ENCODE data around the gene OR7G3.

The OR7G3 gene

DNA sequence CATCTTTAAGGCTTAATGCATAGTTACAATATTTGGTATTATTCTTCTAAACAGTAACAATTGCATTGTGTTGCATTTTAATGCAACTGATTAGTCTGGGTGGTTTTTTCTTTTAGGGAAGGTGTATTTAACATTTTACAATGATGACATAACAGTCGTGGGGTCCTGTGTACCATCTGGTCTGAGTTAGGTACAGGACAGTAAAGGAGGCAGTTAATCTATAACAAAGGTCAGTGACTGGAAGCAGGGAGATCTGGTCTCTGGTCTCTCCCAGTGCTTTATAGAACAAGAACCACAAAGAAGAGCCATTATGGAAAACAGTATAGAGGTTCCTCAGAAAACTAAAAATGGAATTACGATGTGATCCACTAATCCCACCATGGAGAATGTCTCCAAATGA, 16.8 kb downstream of the OR7G3 start:
- no peak overlapping the region for H3K27ac ChIP-seq (ENCODE audit: low read depth, low read length)
- no peaks in the 10 kb centered on the region for H3K4me1 ChIP-seq (ENCODE audit: control insufficient read depth, insufficient read depth, low read length)
- H3K9me3 ChIP-seq (ENCODE audit: control insufficient read depth, insufficient read depth, low read length), result peaks cover 71% of the 10 kb centered on the region

DNA sequence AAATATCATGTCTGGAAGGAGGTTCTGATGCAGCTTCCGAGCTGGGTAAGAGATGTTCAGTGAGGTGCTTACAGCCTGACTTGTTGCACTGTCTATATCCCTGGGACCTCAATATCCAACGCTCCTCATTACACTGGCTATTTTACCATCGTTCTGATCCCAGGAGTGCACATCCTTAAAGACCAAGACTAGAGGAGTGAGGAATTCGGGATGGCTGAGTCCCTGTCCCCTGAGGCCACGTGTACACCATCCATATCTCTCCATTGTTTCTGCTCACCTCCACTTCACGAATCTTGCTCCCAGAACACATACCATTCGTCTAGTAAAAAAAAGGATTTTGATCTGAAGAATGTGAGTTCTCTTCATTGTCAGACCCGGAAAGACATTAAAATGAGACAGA, 19.4 kb downstream of the OR7G3 start, which contains the start of gene OR7G2:
Gene OR7G2 (minus strand): TSS at position 101 of the 400 bp plus-strand sequence. CDS start 4,232 bp downstream, outside the sequence.
- no peaks in the 10 kb centered on the region for H3K4me1 ChIP-seq (ENCODE audit: control insufficient read depth, insufficient read depth, low read length)
- H3K27ac ChIP-seq (ENCODE audit: low read depth, low read length), result no peak within 1 kb of the TSS
- no peak within 1 kb of the TSS; the same call in 1 of the 2 replicates for H3K4me3 ChIP-seq (ENCODE audit: low read depth, low read length)
- peaks cover 76% of the 10 kb centered on the region for H3K9me3 ChIP-seq (ENCODE audit: control insufficient read depth, insufficient read depth, low read length)
- H3K27me3 ChIP-seq (ENCODE audit: control insufficient read depth, insufficient read depth, low read length), result no peaks in the 10 kb centered on the region
- H3K36me3 ChIP-seq (ENCODE audit: control insufficient read depth, insufficient read depth, low read length), result no peaks in the 10 kb centered on the region
- no peak within 1 kb of the TSS for H3K9ac ChIP-seq (ENCODE audit: low read depth, low read length)

More for the DNA sequence above, 16.8 kb downstream of the OR7G3 start:
- Histone ChIP-seq H3K9ac (ENCODE audit: low read depth, low read length) (no peak overlapping the region), H3K4me3 (ENCODE audit: low read depth, low read length) (no peak overlapping the region), H3K27me3 (ENCODE audit: control insufficient read depth, insufficient read depth, low read length) (no peaks in the 10 kb centered on the region), H3K36me3 (ENCODE audit: control insufficient read depth, insufficient read depth, low read length) (no peaks in the 10 kb centered on the region)

DNA sequence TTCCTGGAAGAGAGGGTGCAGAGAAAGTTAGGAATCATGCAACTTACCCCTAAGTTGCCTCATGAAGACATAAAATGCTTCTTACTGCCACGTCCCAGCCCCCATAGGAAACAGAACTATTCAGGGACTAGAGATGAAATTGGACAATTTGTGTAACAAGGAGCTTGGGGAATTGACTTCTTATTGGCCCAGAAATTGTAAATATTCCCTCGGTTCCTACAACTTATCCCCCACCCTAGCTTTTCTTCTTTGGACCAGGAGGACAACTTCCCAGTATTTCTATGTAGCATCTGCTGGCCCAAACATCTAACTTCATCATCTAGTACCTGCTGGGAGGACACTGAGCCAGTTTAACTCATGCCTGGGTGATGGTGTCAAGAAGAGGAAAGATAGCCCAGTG, 40.0 kb downstream of the OR7G3 start, which contains the start of gene OR1M1:
Gene OR1M1 (plus strand): TSS at position 301 of the 400 bp plus-strand sequence. CDS start 6,184 bp downstream, outside the sequence.
- Histone ChIP-seq H3K9me3 (ENCODE audit: control insufficient read depth, insufficient read depth, low read length) (peaks cover 39% of the 10 kb centered on the region), H3K9ac (ENCODE audit: low read depth, low read length) (no peak within 1 kb of the TSS), H3K4me1 (ENCODE audit: control insufficient read depth, insufficient read depth, low read length) (no peaks in the 10 kb centered on the region), H3K36me3 (ENCODE audit: control insufficient read depth, insufficient read depth, low read length) (no peaks in the 10 kb centered on the region), H3K27ac (ENCODE audit: low read depth, low read length) (no peak within 1 kb of the TSS), H3K4me3 (ENCODE audit: low read depth, low read length) (no peak within 1 kb of the TSS), H3K27me3 (ENCODE audit: control insufficient read depth, insufficient read depth, low read length) (no peaks in the 10 kb centered on the region)

DNA sequence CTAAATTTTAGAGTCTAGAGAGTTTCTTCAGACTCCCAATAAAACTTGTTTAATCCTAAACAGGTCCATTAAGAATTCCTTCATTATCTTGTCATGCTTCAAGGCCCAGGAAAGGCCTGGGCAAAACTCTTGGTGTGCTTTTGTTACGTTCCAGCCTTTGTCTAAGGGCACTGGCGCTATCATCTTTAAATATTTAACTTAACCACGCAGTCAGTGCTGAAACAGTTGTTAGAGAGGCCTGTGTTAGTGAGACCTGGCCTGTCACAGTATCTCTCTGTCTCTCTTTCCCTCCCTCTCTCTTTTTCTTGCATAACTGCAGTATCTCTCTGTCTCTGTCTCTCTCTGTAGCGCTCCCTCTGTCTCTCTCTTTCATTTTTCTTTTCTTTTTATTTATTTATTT, 48.1 kb downstream of the OR7G3 start:
- Histone ChIP-seq H3K9me3 (ENCODE audit: control insufficient read depth, insufficient read depth, low read length) (peaks cover 4% of the 10 kb centered on the region), H3K4me3 (ENCODE audit: low read depth, low read length) (no peak overlapping the region), H3K9ac (ENCODE audit: low read depth, low read length) (no peak overlapping the region), H3K36me3 (ENCODE audit: control insufficient read depth, insufficient read depth, low read length) (no peaks in the 10 kb centered on the region), H3K27me3 (ENCODE audit: control insufficient read depth, insufficient read depth, low read length) (no peaks in the 10 kb centered on the region), H3K4me1 (ENCODE audit: control insufficient read depth, insufficient read depth, low read length) (peaks cover 12% of the 10 kb centered on the region), H3K27ac (ENCODE audit: low read depth, low read length) (no peak overlapping the region)

DNA sequence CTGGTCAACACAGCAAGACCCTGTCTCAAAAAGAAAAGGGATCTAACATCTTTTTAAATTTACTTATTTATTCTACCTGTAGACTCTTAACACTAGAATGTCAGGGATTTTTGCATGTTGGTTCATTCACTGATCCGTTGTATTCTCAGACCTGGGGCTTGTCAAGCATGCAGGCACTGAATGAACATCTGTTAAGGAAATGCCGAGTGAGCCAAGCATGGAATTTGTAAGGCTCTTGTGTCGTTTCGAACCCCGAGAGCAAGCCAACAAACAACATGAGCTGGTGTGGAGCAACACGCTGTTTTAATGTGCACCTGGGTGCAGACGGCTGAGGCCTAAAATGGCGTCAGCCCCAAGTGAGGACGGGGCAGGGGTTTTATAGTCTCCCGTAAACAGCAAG, 49.8 kb downstream of the OR7G3 start:
- no peak overlapping the region for H3K9ac ChIP-seq (ENCODE audit: low read depth, low read length)
- peaks cover 13% of the 10 kb centered on the region for H3K4me1 ChIP-seq (ENCODE audit: control insufficient read depth, insufficient read depth, low read length)
- no peak overlapping the region for H3K27ac ChIP-seq (ENCODE audit: low read depth, low read length)
- no peaks in the 10 kb centered on the region for H3K36me3 ChIP-seq (ENCODE audit: control insufficient read depth, insufficient read depth, low read length)
- H3K9me3 ChIP-seq (ENCODE audit: control insufficient read depth, insufficient read depth, low read length), result no peaks in the 10 kb centered on the region
- no peak overlapping the region for H3K4me3 ChIP-seq (ENCODE audit: low read depth, low read length)
- no peaks in the 10 kb centered on the region for H3K27me3 ChIP-seq (ENCODE audit: control insufficient read depth, insufficient read depth, low read length)

Data from HUES48 (cell line).